PC-9 (cell line): Measurements from ENCODE around the gene SLC47A1. TPM values are rescaled to one million over a fixed set of nuclear protein-coding genes. Genes with fewer than 3 reads are reported as not detected.
"Not testable (repeated sequence)": the region's sequence is repeated elsewhere in the genome, so short reads cannot be mapped to it uniquely, and the experiment has no call there.

Experiments used
- BruUV-seq: library from RNA; stranded (reverse); fragments of 400-500 nt; replicated peaks from 2 replicates; lab custom pipeline; 2021; lab: Mats Ljungman, UMichigan
- CTCF ChIA-PET: fragments of 300-600 bp; sonication (Branson Sonifier 250); formaldehyde crosslinking; loops from one replicate; lab custom pipeline; 2022; ENCODE audit warnings: antibody characterized with exemption; lab: Charles Lee
- POLR2A ChIA-PET: fragments of 300-600 bp; sonication (Branson Sonifier 250); formaldehyde crosslinking; loops from one replicate; lab custom pipeline; 2022; ENCODE audit warnings: antibody characterized with exemption; ENCODE audit not compliant: unreplicated experiment; lab: Charles Lee
- DNase-seq, 2 experiments: peaks; one replicate each; pipeline versions ENCODE4 v3.0.0 to v3.0.0-alpha.2; 2015 to 2022; ENCODE audit warnings: mixed read lengths in 1 of 2
- H2AFZ ChIP-seq: fragments of 200-600 bp; sonication (generic); 2 replicates; pipeline ENCODE4 v1.8.1; 2017; ENCODE audit warnings: antibody characterized with exemption
- H3F3A ChIP-seq: fragments of 200-600 bp; sonication (generic); 2 replicates; pipeline ENCODE4 v1.8.1; 2017; ENCODE audit warnings: antibody characterized with exemption, mild to moderate bottlenecking, low read depth; ENCODE audit not compliant: insufficient read depth
- H3K27ac ChIP-seq: fragments of 200-600 bp; sonication (generic); 2 replicates; pipeline ENCODE4 v1.6.1; 2016; ENCODE audit warnings: mixed run types
- H3K27me3 ChIP-seq: fragments of 200-600 bp; sonication (generic); 2 replicates; pipeline ENCODE4 v1.6.1; 2016; ENCODE audit warnings: low read depth, mixed run types; ENCODE audit not compliant: insufficient read depth
- H3K36me3 ChIP-seq: fragments of 200-600 bp; sonication (generic); 2 replicates; pipeline ENCODE4 v1.6.1; 2016; ENCODE audit warnings: low read depth, mixed run types
- H3K4me1 ChIP-seq: fragments of 200-600 bp; sonication (generic); replicated peaks from 2 replicates; pipeline ENCODE4 v1.6.1; 2016; ENCODE audit warnings: mixed run types; ENCODE audit not compliant: insufficient read depth
- H3K4me2 ChIP-seq: fragments of 200-600 bp; sonication (generic); 2 replicates; pipeline ENCODE4 v1.6.1; 2017; ENCODE audit warnings: mixed run types
- H3K4me3 ChIP-seq: fragments of 200-600 bp; sonication (generic); 2 replicates; pipeline ENCODE4 v1.6.1; 2016; ENCODE audit warnings: mixed run types
- H3K79me2 ChIP-seq: fragments of 200-600 bp; sonication (generic); 2 replicates; pipeline ENCODE4 v1.6.1; 2017; ENCODE audit warnings: low read depth, mixed run types
- H3K9me2 ChIP-seq: fragments of 200-600 bp; sonication (generic); 2 replicates; pipeline ENCODE4 v1.8.1; 2017; ENCODE audit warnings: mild to moderate bottlenecking; ENCODE audit not compliant: insufficient read depth
- H3K9me3 ChIP-seq: fragments of 200-600 bp; sonication (generic); 2 replicates; pipeline ENCODE4 v1.8.1; 2016; ENCODE audit warnings: low read depth; ENCODE audit not compliant: insufficient read depth
- H4K20me1 ChIP-seq: fragments of 200-600 bp; sonication (generic); 2 replicates; pipeline ENCODE4 v1.8.1; 2017; ENCODE audit not compliant: insufficient read depth
- EZH2 ChIP-seq: fragments of 200-600 bp; sonication (generic); IDR thresholded peaks from 2 replicates; pipeline ENCODE4 v1.8.0; 2017; ENCODE audit warnings: antibody characterized with exemption, low read depth
- intact Hi-C: fragments of 100-400 bp; cut with micrococcal nuclease; formaldehyde crosslinking; loops from one replicate; pipeline ENCODE4 v1.10.0; 2022; ENCODE audit not compliant: unreplicated experiment
- total RNA-seq: library from RNA; stranded (reverse); gene quantifications from 2 replicates; pipeline ENCODE4 v1.2.3, GENCODE V29; 2021
- TF ChIP-seq, protein P1 (sequence below): fragments of 200-600 bp; sonication (generic); conservative IDR thresholded peaks from 2 replicates; pipeline ENCODE4 v1.6.1; 2017; ENCODE audit warnings: mixed run types, antibody characterized with exemption, mild to moderate bottlenecking, moderate library complexity

Gene SLC47A1
- total RNA-seq, 1 experiment from 2014 or later, result 1.3 TPM

DNA sequence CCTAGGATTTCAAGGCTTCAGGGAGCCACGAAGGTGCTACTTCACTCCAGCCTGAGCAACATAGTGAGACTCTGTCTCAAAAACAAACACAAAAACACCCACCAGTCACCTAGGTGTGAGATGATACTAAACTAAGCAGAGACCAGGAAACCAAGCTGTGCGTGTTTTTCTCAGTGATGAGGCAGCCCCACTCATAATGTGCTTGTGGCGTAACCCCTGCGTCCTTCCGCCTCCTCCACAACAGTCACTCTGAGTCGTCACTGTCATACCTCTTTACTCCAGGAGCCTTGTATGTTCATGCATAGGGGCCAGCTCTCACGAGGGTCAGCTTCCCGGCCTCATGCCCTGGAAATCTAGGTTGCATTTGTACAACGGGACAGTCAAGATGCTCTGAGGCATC lies 31.1 kb upstream of the SLC47A1 start:
- no peak overlapping the region for H3K4me3 ChIP-seq
- TF ChIP-seq, protein P1, sequence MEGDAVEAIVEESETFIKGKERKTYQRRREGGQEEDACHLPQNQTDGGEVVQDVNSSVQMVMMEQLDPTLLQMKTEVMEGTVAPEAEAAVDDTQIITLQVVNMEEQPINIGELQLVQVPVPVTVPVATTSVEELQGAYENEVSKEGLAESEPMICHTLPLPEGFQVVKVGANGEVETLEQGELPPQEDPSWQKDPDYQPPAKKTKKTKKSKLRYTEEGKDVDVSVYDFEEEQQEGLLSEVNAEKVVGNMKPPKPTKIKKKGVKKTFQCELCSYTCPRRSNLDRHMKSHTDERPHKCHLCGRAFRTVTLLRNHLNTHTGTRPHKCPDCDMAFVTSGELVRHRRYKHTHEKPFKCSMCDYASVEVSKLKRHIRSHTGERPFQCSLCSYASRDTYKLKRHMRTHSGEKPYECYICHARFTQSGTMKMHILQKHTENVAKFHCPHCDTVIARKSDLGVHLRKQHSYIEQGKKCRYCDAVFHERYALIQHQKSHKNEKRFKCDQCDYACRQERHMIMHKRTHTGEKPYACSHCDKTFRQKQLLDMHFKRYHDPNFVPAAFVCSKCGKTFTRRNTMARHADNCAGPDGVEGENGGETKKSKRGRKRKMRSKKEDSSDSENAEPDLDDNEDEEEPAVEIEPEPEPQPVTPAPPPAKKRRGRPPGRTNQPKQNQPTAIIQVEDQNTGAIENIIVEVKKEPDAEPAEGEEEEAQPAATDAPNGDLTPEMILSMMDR, result no peak
- no peak for TF ChIP-seq EZH2
- no peaks in the 10 kb centered on the region for H3K36me3 ChIP-seq
- ChIA-PET POLR2A (no interaction called here), CTCF (no interaction called here)
- no peaks in the 10 kb centered on the region for H4K20me1 ChIP-seq
- no peaks in the 10 kb centered on the region for H3K4me1 ChIP-seq
- H3K9me3 ChIP-seq, result no peaks in the 10 kb centered on the region
- no peaks in the 10 kb centered on the region for H3K9me2 ChIP-seq
- H3K4me2 ChIP-seq, result no peak overlapping the region
- BruUV-seq, result no TSS peak
- intact Hi-C loops, result no loop called here
- no peak overlapping the region for H3K27ac ChIP-seq
- H2AFZ ChIP-seq, result no peak overlapping the region
- no peaks in the 10 kb centered on the region for H3K79me2 ChIP-seq
- H3F3A ChIP-seq, result peaks cover 15% of the 10 kb centered on the region; the same call in 1 of the 2 replicates
- no peaks in the 10 kb centered on the region for H3K27me3 ChIP-seq
- no peak for DNase-seq

DNA sequence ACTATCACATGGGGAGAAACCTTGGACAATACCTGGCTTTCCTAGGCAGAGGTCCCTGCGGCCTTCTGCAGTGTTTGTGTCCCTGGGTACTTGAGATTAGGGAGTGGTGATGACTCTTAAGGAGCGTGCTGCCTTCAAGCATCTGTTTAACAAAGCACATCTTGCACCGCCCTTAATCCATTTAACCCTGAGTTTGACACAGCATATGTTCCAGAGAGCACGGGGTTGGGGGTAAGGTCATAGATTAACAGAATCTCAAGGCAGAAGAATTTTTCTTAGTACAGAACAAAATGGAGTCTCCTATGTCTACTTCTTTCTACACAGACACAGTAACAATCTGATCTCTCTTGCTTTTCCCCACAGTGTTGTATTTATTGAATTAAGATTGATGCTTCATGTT lies 28.1 kb upstream of the SLC47A1 start:
- H3K36me3 ChIP-seq, CTCF ChIA-PET, DNase-seq, H3K4me1 ChIP-seq, H3K27ac ChIP-seq, H4K20me1 ChIP-seq, H2AFZ ChIP-seq, H3K27me3 ChIP-seq, H3K9me3 ChIP-seq, H3K79me2 ChIP-seq, H3K4me2 ChIP-seq, POLR2A ChIA-PET, BruUV-seq, H3K9me2 ChIP-seq, H3K4me3 ChIP-seq: not testable (repeated sequence)
- intact Hi-C loops, result loop anchor here (5.0 kb wide), 1 partner anchor 33 kb away; no protein-coding TSS in a partner anchor
- H3F3A ChIP-seq, result peaks cover 25% of the 10 kb centered on the region; the same call in 1 of the 2 replicates

DNA sequence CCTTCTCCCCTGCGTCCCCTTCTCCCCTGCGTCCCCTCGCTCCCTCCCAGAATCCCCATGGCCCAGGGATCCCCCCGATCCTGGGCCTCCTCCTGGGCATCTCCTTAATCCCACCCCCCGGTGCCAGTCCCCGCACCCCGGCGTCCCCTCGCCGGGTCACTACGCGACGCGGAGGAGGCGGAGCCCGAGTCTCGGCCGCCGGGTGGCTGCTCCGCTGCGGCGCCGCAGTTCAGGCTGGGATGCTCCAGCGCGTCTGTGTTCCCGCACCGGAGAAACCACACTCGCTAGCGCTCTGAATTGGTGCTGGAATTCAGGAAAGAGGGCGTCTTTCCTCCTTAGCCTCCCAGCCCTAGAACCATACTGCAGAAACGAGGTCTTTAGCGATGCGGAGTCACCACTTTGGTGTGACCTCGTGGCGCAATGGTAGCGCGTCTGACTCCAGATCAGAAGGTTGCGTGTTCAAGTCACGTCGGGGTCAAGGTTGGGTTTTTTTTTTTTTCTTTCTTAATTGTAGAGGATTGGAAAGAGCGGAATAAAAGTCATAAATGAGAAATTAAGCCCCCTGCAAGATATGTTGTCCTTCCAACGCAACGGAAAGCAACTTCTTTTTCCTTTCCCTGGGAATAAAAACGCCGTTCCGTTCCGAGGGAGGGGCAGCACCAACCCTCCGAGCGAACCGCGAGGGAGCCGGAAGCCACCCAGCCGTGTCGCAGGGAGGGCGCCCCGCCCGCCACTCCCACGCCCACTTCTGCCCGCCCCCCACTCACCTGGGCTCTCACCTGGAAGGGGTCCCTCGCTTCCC lies 25.7 kb upstream of the SLC47A1 start:
- Histone ChIP-seq H3K27ac (peak overlapping the region; percentile 44), H3F3A (peaks cover 24% of the 10 kb centered on the region; the same call in 1 of the 2 replicates), H3K9me2 (no peaks in the 10 kb centered on the region), H3K4me1 (0 out of 2 replicates have a peak, but pooled peaks cover 5% of the 10 kb centered on the region), H2AFZ (peak overlapping the region; percentile 91), H3K27me3 (no peaks in the 10 kb centered on the region), H3K4me3 (peak overlapping the region; percentile 63), H4K20me1 (no peaks in the 10 kb centered on the region), H3K79me2 (no peaks in the 10 kb centered on the region), H3K4me2 (peak overlapping the region; percentile 73), H3K36me3 (no peaks in the 10 kb centered on the region), H3K9me3 (no peaks in the 10 kb centered on the region)
- DNase-seq, result peak; percentile 83 to 86
- ChIA-PET POLR2A (no interaction called here), CTCF (no interaction called here)
- BruUV-seq, result no TSS peak
- intact Hi-C loops, result loop anchor here (2.0 to 5.0 kb wide), 2 partner anchors 36 to 59 kb away; no protein-coding TSS in a partner anchor
- TF ChIP-seq, protein P1, result no peak; the same call in 1 of the 2 replicates
- no peak for TF ChIP-seq EZH2
